A673 (cell line): Measurements from ENCODE around the gene RBBP6. TPM values are rescaled to one million over a fixed set of nuclear protein-coding genes. Genes with fewer than 3 reads are reported as not detected.
A peak's percentile ranks its signal among the peaks of the same experiment; 100 is the strongest.

Experiments used
- BruUV-seq: library from RNA; stranded (reverse); fragments of 400-500 nt; replicated peaks from 2 replicates; lab custom pipeline; 2021; lab: Mats Ljungman, UMichigan
- CTCF ChIA-PET: fragments of 300-600 bp; sonication (Branson Sonifier 250); formaldehyde crosslinking; loops from one replicate; lab custom pipeline; 2022; ENCODE audit warnings: antibody characterized with exemption; lab: Charles Lee
- POLR2A ChIA-PET: fragments of 300-600 bp; sonication (Branson Sonifier 250); formaldehyde crosslinking; loops from one replicate; lab custom pipeline; 2022; ENCODE audit warnings: antibody characterized with exemption; ENCODE audit not compliant: low non-redundant PET; lab: Charles Lee
- DNase-seq: peaks from one replicate; pipeline ENCODE4 v3.0.0-alpha.2; 2015; ENCODE audit warnings: low spot score
- H3K27ac ChIP-seq: fragments of 200-600 bp; sonication (generic); 2 replicates; pipeline ENCODE4 v1.5.1; 2016; ENCODE audit warnings: mixed run types, low read depth, mild to moderate bottlenecking, mixed read lengths, antibody characterized with exemption, low read length; ENCODE audit not compliant: poor library complexity, severe bottlenecking
- H3K27me3 ChIP-seq: fragments of 200-600 bp; sonication (generic); replicated peaks from 2 replicates; pipeline ENCODE4 v1.6.1; 2017; ENCODE audit warnings: mixed run types, low read depth, mild to moderate bottlenecking, mixed read lengths, antibody characterized with exemption, low read length; ENCODE audit not compliant: insufficient read depth, poor library complexity
- H3K36me3 ChIP-seq: fragments of 200-600 bp; sonication (generic); 2 replicates; pipeline ENCODE4 v1.6.1; 2016; ENCODE audit warnings: mixed run types, mild to moderate bottlenecking, mixed read lengths, antibody characterized with exemption, low read length; ENCODE audit not compliant: insufficient read depth, poor library complexity, severe bottlenecking
- H3K4me1 ChIP-seq: fragments of 200-600 bp; sonication (generic); 2 replicates; pipeline ENCODE4 v1.6.1; 2017; ENCODE audit warnings: mixed run types, mild to moderate bottlenecking, mixed read lengths, antibody characterized with exemption, low read length; ENCODE audit not compliant: insufficient read depth, poor library complexity, severe bottlenecking
- H3K4me3 ChIP-seq: fragments of 200-600 bp; sonication (generic); 2 replicates; pipeline ENCODE4 v1.5.1; 2016; ENCODE audit warnings: low read depth, mixed run types, mild to moderate bottlenecking, mixed read lengths, low read length; ENCODE audit not compliant: poor library complexity, severe bottlenecking
- H3K9me3 ChIP-seq: fragments of 200-600 bp; sonication (generic); 2 replicates; pipeline ENCODE4 v1.6.1; 2016; ENCODE audit warnings: mixed run types, low read depth, mild to moderate bottlenecking, mixed read lengths, antibody characterized with exemption, low read length; ENCODE audit not compliant: poor library complexity, severe bottlenecking
- CTCF ChIP-seq: fragments of 300-800, 200-600 bp; sonication (generic); conservative IDR thresholded peaks from 2 replicates; pipeline ENCODE4 v1.5.1; 2017; ENCODE audit warnings: low read depth, mild to moderate bottlenecking, antibody characterized with exemption, low read length, moderate library complexity, mixed read lengths
- EZH2 ChIP-seq: fragments of 200-600 bp; sonication (generic); IDR thresholded peaks from 2 replicates; pipeline ENCODE4 v1.6.1; 2017; ENCODE audit warnings: borderline replicate concordance, low read depth, mild to moderate bottlenecking, mixed read lengths, antibody characterized with exemption, low read length; ENCODE audit not compliant: poor library complexity, severe bottlenecking
- intact Hi-C: fragments of 100-400 bp; cut with micrococcal nuclease; formaldehyde crosslinking; loops from one replicate; pipeline ENCODE4 v1.10.0; 2022; ENCODE audit not compliant: unreplicated experiment
- total RNA-seq: library from RNA; stranded (reverse); gene quantifications from 2 replicates; pipeline ENCODE4 v1.2.3, GENCODE V29; 2021

The RBBP6 gene
- total RNA-seq, 1 experiment from 2014 or later = 78.9 TPM

- DNase-seq = no peak
- Histone ChIP-seq H3K4me3 (no peak overlapping the region), H3K27ac (no peak overlapping the region), H3K9me3 (no peaks in the 10 kb centered on the region), H3K36me3 (no peaks in the 10 kb centered on the region), H3K27me3 (no peaks in the 10 kb centered on the region), H3K4me1 (peaks cover 19% of the 10 kb centered on the region)
- intact Hi-C loops = loop anchor here (10.0 kb wide), 1 partner anchor 594 kb away; no protein-coding TSS in a partner anchor
- POLR2A ChIA-PET = no interaction called here
- TF ChIP-seq EZH2 (no peak), CTCF (no peak)
- BruUV-seq = no TSS peak
- CTCF ChIA-PET = no interaction called here
These were observed 28.2 kb upstream of the RBBP6 start for GRCh38 chr16:24511174-24511573.

GRCh38 chr16:24511792-24512191 is 27.6 kb upstream of the RBBP6 start:
- DNase-seq = peak; percentile 35
- BruUV-seq = no TSS peak
- Histone ChIP-seq H3K27me3 (no peaks in the 10 kb centered on the region), H3K36me3 (no peaks in the 10 kb centered on the region), H3K9me3 (no peaks in the 10 kb centered on the region), H3K27ac (no peak overlapping the region), H3K4me1 (peaks cover 19% of the 10 kb centered on the region), H3K4me3 (no peak overlapping the region)
- intact Hi-C loops = loop anchor here (10.0 kb wide), 1 partner anchor 593 kb away; no protein-coding TSS in a partner anchor
- ChIA-PET POLR2A (interaction anchor here (0.6 kb wide), 1 partner anchor 93 kb away, joined by 3 read pairs; no protein-coding TSS in a partner anchor), CTCF (no interaction called here)
- TF ChIP-seq EZH2 = no peak
- no peak for TF ChIP-seq CTCF

- no peak overlapping the region for H3K4me3 ChIP-seq
- peaks cover 12% of the 10 kb centered on the region for H3K4me1 ChIP-seq
- no TSS peak for BruUV-seq
- no peaks in the 10 kb centered on the region for H3K27me3 ChIP-seq
- intact Hi-C loops = loop anchor here (10.0 kb wide), 1 partner anchor 591 kb away; no protein-coding TSS in a partner anchor
- ChIA-PET CTCF (interaction anchor here (0.5 to 0.7 kb wide), 2 partner anchors 22 to 712 kb away, joined by 3 to 7 read pairs; no protein-coding TSS in a partner anchor), POLR2A (interaction anchor here (0.6 kb wide), 2 partner anchors 16 to 293 kb away, joined by 3 to 4 read pairs; no protein-coding TSS in a partner anchor)
- no peaks in the 10 kb centered on the region for H3K36me3 ChIP-seq
- DNase-seq = no peak
- TF ChIP-seq CTCF (no peak), EZH2 (no peak)
- no peaks in the 10 kb centered on the region for H3K9me3 ChIP-seq
- H3K27ac ChIP-seq = no peak overlapping the region
These were observed 25.3 kb upstream of the RBBP6 start for GRCh38 chr16:24514096-24514495.
